NCI-H82 treated with DMSO at 0.1 percent for 48 hours (cell line): ENCODE data around the gene ZNF132.
"Not testable (repeated sequence)": the region's sequence is repeated elsewhere in the genome, so short reads cannot be mapped to it uniquely, and the experiment has no call there.

Experiments
- DNase-seq: peaks from one replicate; lab custom pipeline; 2025; ENCODE audit not compliant: unreplicated experiment; lab: John Stamatoyannopoulos, UW

ZNF132 gene

DNA sequence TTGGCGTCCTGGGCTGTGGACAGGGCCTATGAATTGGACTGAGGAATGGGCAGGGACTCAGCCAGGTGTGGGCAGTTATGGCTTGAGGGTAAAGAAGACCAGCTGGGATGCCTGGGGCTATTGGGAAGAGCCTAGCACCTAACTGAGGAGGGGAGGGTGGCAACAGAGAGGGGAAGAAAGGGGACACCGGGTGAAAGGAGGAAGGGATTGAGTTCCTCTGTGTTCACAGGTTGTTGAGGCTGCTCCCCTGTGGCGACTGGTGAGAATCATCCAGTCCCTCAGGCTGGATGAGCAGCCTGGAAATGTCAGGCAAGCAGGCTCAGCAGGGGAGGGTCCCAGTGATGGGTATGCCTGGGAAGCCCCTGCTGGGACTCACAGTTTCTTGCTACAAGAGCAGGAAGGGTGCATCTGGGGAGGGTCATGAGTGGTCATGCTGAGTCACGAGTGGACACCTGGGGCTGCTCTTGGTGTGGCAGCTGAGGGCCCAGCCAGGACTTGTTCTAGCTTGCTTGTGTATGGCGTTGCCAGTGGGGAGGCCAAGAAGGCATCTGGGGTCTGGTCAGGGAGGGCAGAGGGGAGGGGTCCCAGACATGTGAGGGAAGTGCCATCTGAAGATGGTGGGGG, 28.4 kb upstream of the ZNF132 start:
- DNase-seq, result no peak

DNA sequence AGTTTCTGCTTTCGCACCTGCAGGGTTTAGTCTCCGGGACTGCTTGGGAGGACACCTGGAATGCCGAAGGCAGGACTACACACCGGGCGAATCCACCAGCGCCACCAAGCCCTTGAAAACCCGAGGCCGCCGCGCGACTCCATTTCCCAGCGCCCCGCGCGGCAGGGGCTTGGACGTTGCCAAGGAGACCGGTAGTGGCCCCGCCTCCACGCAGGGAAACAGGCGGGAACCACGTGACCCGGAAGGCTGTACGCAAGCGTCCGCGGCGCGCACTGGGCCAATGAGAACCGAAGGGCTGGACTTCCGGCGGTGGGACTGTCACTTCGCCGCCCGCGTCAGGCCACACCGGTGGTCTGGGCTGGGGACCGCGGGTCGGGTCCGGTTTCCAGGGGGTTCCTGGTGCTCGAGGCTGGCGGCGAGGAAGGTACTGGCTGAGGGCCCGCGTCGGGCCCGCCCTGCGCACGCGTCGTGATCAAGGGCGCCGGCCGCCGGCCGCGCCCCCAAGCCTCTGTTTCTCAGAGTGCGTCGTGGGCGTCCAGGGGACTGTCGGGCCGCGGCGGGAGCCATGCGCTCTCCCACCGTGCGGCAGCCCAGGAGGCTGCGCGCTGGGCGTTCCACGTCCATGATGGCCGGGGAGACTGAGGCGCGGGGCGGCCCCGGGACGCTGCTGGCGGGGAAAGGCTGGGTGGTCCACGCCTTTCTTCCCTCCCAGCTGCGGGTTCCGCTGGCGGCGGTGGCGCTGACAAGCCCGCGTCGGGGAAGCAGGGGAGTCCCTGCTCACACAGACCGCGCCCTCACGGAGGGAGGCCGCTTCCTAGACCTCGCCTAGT, 27.0 kb upstream of the ZNF132 start, which contains the start of gene ZNF324:
Gene ZNF324 (plus strand): TSS at position 321 of the 830 bp plus-strand sequence. CDS start 2,106 bp downstream, outside the sequence.
- DNase-seq, result peak; percentile 93

DNA sequence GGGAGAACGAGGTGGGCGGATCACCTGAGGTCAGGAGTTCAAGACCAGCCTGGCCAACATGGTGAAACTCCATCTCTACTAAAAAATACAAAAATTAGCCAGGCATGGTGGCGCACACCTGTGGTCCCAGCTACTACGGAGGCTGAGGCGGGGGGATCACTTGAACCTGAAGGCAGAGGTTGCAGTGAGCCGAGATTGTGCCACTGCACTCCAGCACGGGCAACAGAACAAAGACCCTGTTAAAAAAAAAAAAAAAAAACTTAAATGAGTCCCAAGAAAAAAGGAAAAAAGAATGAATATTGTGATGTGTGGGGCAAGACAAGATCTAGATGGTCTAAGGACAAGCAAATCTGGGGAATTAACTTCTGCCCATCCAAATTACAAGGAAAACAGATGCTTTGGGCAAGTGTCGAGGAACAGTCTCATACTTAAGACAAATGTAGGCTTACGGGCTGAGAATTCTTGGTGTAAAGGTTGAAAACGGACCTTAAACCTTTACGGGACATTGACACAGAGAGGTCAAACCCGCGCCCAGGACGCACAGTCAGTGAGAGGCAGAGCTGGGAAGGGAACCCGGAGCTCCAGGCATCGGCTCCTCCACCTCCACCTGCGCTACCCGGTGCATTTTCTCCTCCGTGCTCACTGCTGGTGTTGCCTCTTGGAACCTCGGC, 26.3 kb upstream of the ZNF132 start:
- DNase-seq, result no peak

DNA sequence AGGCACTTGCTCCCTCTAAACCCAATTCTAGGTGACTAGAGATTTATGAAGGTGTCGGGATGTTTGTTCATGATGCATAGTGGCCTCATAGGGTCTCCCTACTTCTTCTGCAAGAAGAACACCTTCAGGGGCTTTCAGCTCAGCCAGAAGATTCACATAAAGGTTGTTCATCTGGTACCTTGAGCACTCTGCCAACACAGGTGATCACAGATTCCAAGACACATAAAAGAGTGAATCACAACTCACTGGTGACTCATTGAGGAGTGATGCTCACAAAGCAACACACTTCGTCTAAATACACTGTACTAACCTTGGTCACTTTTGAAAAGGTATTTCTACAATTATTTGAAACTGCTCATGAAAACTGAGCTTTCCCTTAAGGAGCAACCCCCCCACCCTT, 20.1 kb upstream of the ZNF132 start:
- no peak for DNase-seq

DNA sequence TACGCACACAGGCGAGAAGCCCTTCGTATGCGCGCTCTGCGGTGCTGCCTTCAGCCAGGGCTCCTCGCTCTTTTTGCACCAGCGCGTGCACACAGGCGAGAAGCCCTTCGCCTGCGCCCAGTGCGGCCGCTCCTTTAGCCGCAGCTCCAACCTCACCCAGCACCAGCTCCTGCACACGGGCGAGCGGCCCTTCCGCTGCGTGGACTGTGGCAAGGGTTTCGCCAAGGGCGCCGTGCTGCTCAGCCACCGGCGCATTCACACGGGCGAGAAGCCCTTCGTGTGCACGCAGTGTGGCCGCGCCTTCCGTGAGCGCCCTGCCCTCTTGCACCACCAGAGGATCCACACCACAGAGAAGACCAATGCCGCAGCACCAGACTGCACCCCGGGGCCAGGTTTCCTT, 16.2 kb upstream of the ZNF132 start:
- DNase-seq, result no peak

DNA sequence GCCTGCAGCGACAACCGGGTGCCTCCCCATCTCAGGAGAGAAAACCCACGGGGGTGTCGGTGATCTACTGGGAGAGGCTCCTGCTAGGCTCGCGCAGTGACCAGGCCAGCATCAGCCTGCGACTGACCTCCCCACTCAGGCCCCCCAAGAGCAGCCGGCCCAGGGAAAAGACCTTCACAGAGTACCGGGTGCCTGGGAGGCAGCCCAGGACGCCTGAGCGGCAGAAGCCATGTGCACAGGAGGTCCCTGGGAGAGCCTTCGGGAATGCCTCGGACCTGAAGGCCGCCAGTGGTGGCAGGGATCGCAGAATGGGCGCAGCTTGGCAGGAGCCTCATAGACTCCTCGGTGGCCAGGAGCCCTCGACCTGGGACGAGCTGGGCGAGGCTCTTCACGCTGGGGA, 15.4 kb upstream of the ZNF132 start:
- no peak for DNase-seq

DNA sequence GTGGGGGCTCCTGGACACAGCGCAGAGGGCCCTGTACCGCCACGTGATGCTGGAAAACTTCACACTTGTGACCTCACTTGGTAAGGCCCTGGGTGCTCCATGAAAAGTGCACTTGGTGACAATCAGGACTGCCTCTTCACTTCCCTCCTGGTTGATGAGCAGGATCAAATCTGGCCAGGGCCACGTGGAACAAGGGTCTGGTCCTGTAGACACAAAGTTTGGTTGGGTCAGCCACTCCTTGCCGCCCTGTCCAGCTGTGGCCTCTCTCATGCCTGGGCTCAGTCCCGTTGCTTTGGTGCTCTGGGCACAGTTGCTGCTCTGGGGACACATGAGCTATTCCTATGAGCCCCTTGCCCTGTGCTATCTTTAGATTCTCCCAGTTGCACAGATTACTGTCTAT, 13.8 kb upstream of the ZNF132 start:
- DNase-seq, result no peak

DNA sequence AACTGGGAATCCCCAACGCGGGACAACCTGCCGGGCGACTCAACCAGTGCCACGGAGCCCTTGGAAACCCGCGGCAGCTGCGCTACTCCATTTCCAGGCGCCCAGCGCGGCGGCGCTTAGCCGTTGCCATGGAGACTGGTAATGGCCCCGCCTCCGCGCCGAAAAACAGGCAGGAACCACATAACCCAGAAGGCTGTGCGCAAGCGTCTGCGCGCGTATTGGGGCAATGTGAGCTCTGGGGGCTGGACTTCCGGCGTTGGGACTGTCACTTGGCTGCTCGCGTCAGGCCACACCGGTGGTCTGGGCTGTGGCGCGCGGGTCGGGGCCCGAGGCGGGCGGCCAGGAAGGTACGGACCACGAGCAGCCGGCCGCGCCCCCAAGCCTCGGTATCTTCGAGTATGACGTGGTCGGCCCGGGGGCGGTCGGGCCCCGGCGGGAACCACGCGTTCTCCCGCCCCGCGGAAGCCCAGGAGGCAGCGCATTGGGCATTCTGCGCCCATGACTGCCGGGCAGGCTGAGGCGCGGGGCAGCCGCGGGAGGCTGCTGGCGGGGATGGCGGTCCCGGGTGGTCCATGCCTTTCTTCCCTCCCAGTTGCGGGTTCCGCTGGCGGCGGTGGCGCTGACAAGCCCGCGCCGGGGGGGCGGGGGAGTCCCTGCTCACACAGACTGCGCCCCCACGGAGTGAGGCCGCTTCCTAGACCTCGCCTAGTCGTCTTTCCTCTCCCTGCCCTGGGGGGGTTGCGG, 11.6 kb upstream of the ZNF132 start, which contains the start of gene ZNF324B:
Gene ZNF324B (plus strand): TSS at position 265 of the 744 bp plus-strand sequence. CDS start 2,080 bp downstream, outside the sequence.
- DNase-seq, result peak; percentile 93

DNA sequence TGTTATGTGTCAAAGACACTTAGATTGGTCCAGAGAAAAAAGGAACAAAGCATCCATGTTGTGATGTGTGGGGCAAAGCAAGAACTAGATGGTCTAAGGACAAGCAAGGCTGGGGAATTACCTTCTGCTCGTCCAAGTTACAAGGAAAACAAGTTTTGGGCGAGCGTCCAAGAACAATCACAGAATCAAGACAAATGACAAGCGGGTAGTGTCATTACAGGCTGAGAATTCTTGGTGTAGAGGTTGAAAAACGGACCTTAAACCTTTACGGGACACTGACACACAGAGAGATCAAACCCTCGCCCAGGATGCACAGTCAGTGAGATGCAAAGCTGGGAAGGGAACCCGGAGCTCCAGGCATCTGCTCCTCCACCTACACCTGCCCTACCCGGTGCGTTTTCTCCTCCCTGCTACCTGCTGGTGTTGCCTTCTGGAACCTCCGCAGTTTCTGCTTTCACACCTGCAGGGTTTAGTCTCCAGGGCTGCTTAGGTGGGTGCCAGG, 11.0 kb upstream of the ZNF132 start:
- DNase-seq, result no peak

DNA sequence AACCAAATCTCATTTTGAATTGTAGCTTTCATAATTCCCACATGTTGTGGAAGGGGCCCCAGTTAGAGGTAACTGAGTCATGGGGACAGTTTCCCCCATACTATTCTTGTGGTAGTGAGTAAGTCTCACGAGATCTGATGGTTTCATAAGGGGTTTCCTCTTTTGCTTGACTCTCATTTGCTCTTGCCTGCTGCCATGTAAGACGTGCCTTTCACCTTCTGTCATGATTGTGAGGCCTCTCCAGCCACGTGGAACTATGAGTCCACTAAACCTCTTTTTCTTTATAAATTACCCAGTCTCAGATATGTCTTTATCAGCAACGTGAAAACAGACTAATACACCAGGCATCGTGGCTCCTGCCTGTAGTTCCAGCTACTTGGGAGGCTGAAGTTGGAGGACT, 10.0 kb upstream of the ZNF132 start:
- not testable (repeated sequence) for DNase-seq

DNA sequence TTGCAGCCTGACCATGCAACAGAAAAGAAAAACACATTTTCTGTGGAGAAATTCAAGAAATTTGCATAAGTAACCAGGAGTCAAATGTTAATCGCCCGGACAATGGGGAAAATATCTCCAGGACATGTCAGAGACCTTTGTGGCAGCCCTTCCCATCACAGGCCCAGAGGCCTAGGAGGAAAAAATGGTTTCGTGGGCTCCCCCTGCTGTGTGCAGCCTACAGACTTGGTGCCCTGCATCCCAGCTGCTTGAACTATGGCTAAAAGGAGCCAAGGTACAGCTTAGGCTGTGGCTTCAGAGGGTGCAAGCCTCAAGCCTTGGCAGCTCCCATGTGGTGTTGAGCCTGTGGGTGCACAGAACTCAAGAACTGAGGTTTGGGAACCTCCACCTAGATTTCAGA, 8.9 kb upstream of the ZNF132 start:
- DNase-seq, result not testable (repeated sequence)

DNA sequence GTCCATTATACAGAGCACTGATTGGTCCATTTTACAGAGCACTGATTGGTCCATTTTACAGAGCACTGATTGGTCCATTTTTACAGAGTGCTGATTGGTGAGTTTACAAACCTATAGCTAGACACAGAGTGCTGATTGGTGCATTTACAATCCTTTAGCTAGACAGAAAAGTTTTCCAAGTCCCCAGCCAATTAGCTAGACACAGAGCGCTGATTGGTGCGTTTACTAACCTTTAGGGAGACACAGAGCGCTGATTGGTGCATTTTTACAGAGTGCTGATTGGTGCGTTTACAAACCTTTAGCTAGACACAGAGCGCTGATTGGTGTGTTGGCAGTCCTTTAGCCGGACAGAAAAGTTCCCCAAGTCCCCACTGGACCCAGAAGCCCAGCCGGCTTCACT, 3.0 kb upstream of the ZNF132 start:
- not testable (repeated sequence) for DNase-seq

DNA sequence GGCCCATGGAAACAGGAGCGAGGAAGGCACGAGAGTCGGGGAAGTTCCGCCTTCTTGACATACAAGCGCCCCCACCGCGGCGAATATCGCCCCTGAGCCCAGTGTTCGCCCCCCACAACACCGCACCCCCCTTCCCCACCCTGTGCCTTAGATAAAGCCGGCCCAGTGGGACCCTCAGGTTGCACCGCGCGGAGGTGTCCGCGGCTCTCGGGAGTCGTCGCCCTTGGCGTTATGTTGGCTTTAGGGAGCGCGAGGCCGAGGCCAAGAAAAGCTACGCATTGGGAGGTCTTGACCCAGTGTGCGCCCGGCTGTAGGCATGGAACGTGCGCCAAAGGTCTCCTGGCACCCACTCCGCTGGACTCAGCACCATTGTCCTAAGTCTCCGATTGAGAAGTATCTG, 603 bp upstream of the ZNF132 start:
- no peak for DNase-seq

DNA sequence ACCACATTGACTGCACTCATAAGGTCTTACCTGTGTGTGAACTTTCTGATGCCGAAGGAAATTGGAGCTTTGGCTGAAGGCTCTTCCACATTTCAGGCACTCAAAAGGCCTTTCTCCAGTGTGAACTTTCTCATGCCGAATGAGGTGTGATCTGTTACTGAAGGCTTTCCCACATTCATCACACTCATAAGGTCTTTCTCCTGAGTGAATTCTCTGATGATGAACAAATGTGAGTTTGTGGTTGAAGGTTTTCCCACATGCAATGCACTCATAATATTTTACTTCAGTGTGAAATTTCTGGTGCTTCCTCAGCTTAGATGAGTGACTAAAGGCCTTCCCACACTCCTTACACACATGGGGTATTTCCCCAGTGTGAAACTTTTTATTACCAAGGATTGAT, 5.7 kb downstream of the ZNF132 start:
- DNase-seq, result no peak

DNA sequence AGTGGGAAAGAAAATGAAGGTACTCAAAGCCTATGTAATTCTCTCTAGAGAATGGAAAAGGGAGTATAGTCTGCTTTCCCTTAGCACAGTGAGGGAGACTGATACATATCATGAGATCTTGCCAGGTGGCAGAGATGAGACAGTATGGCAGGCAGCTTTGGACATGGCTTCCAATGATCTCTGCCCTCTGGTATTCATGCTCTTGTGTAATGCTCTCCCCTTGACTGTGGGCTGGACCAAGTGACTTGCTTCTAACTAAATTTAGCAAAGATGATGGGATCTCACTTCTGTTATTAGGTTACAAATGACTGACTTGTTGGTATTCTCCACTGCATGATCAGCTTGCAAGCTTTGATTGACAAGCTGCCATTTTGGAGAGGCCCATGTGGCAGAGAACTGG, 10.2 kb downstream of the ZNF132 start:
- DNase-seq, result no peak

DNA sequence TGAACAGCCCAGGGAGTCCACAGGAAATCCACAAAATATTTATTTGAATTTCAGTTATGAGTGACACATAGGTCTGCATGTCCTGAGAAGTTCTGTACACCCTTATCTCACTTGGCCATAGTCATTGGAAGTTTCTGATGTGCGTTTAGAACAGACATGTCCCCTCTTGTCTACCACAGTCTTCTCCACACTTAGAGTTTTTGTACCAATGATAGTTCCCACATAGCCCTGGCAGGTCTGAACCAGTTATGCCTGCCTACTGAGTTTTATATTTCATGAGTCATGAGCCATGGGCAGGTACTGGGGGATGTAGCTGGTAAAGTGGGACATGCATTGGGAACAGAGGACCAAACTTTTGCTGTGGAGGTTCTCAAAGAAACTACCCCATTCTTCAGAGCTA, 11.3 kb downstream of the ZNF132 start:
- DNase-seq, result no peak

DNA sequence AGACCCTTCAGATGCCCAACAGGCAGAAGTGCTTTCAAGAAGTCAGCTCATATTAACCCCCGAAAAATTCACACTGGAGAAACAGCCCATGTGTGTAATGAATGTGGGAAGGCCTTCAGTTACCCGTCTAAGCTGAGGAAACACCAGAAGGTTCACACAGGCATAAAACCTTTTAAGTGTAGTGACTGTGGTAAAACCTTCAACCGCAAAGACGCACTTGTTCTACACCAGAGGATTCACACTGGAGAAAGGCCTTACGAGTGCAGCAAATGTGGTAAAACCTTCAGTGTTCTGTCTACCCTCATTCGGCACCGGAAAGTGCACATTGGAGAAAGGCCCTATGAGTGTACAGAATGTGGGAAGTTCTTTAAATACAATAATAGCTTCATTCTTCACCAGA, 22.9 kb downstream of the ZNF132 start:
- no peak for DNase-seq

DNA sequence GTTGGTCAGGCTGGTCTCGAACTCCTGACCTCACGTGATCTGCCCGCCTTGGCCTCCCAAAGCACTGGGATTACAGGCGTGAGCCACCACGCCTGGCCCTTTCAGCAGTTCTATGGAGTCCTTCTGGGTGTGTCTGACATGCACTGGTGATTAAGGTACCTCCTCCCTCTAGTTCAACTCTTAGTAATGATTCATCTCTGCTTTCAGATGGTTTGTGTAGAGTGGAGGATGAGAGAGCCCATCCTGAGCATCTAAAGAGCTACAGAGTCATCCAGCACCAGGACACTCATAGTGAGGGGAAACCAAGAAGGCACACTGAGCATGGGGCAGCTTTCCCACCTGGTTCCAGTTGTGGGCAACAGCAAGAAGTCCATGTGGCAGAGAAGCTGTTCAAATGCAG, 23.3 kb downstream of the ZNF132 start:
- DNase-seq, result no peak

DNA sequence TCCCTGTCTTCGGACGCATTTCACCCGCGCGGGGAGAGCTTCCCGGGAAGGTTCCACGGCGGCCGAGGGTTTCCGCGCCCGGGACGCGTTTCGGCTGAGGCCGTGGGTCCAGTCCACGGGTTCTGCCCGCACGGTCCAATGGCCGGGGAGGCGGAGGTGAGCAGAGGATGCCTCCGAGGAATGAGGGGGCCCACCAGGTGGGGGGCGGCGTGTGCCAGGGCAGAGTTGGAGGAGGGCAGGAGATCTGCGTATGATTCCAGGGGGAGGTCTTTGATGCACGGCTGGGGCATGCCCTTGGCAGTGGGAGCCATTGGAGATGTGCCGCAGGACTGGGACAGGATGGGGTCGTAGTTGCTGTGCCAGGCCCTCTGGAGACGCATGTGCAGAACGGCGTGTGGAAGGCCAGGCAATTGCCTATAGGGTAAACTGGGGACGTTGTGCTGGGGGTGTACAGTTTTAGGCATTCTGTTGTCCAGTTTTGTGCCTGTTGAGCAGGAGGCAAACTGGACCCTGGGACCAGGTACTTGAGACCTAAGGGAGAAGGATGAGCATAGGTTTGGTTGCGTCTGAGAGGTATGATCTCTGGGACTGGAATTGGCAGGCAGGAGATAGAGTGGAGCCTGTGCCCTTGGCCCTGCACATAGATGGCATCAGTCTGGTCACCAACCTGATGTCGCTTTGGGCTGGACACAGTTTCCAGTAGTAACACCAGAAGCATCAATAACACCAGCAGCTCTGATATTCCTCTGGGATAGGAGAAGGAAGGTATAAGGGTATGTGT, 30.8 kb downstream of the ZNF132 start:
- DNase-seq, result no peak
